Activated naive CD4-positive, alpha-beta T cell treated with anti-CD3 and anti-CD28 coated beads, Interleukin-2, amount 50 U/mL, for 72 hours (primary cell): ENCODE measurements around the gene FBXL7. TPM values are rescaled to one million over a fixed set of nuclear protein-coding genes. Genes with fewer than 3 reads are reported as not detected.

ENCODE experiments used
- ATAC-seq, 2 donors: fragments of 150-1000 bp; cut with Tn5 transposase; 2 replicates each; pipeline ENCODE4 v1.10.0; 2021; ENCODE audit warnings: mild to moderate bottlenecking in 2 of 2, moderate library complexity in 2 of 2
- DNase-seq, 2 donors: peaks; one replicate each; pipeline ENCODE4 v3.0.0; 2021 to 2022; ENCODE audit warnings: low spot score in 2 of 2
- H3K27ac Mint-ChIP-seq, 2 donors: one replicate each; pipeline ENCODE4 v1.8.0; 2022; ENCODE audit warnings: mild to moderate bottlenecking in 2 of 2, mixed read lengths in 2 of 2
- H3K36me3 Mint-ChIP-seq, 2 donors: one replicate each; pipeline ENCODE4 v1.8.0; 2022; ENCODE audit warnings: mixed read lengths in 2 of 2
- H3K9me3 Mint-ChIP-seq, 2 donors: one replicate each; pipeline ENCODE4 v1.8.0; 2022; ENCODE audit warnings: mixed read lengths in 2 of 2
- total RNA-seq, 2 donors: library from RNA; stranded (reverse); gene quantifications; one replicate each; pipeline ENCODE4 v1.2.3, GENCODE V29; 2022

Gene FBXL7
- total RNA-seq, 2 donors from 2014 or later = not detected

DNA sequence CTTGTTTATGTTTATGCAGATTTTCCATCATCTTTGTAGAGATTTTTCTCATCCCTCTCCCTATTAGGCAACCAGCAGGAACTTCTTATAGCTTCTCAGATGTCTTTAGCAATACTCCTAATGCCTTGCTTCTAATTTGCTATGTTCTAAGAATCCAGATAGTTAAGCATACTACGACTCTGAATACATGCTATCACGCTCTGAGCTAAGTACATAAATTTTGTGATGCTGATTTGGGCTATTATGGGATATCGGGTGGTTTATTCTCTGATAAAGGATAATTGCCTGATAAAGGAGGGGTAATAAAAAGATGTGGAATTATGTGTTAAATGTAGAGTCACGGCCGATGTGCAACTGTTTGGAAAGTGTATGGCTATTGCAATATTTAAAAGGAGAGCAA is 6.5 kb upstream of the FBXL7 start:
- Mint-ChIP-seq H3K27ac (no peak overlapping the region), H3K36me3 (peaks cover 4 to 6% of the 10 kb centered on the region in 2 donors), H3K9me3 (peaks cover 11 to 19% of the 10 kb centered on the region in 2 donors)
- ATAC-seq (no peak), DNase-seq (no peak)

DNA sequence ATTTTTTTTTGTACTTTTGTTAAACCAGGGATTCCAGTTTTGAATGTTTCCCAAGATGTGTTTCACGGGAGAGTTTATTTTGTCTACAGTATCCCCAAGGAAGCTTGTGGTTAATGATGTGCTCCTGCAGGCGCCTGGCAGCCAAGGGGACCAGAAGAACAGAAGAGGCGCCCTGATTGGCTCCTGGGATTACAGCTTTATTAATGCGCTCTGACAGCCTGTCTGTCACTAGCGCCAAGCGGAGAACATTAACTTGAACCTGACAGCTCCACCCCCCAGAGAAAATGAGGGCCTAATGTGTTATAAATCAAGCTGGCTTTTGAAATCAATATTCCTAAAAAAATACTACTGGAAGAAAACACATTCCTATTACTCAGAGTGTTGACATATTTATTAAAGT is 5.0 kb upstream of the FBXL7 start:
- Mint-ChIP-seq H3K27ac (no peak overlapping the region), H3K9me3 (peaks cover 11 to 19% of the 10 kb centered on the region in 2 donors), H3K36me3 (peaks cover 4 to 6% of the 10 kb centered on the region in 2 donors)
- ATAC-seq (no peak), DNase-seq (no peak)

DNA sequence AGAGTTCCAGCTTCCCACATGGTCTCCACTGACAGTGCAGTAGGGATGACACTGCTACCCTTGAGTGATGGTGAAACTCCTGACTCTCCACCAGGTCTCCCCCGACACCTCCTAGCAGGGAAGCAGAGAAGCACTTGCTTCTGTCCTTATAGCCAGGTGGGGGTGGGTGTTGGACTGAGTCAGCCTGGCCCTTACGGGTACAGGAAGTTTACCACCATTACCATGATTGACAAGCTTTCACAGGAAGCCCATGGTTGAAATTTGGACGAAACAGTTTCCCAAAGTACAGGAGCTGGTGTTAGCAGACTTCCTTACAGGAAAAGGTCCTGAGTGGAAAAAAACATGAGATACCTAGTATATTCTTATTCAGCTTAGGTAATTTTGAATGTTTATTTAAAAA is 3.1 kb upstream of the FBXL7 start:
- Mint-ChIP-seq H3K36me3 (peaks cover 6 to 9% of the 10 kb centered on the region in 2 donors), H3K9me3 (peaks cover 0 to 9% of the 10 kb centered on the region in 2 donors), H3K27ac (no peak overlapping the region)
- ATAC-seq (no peak), DNase-seq (no peak)

DNA sequence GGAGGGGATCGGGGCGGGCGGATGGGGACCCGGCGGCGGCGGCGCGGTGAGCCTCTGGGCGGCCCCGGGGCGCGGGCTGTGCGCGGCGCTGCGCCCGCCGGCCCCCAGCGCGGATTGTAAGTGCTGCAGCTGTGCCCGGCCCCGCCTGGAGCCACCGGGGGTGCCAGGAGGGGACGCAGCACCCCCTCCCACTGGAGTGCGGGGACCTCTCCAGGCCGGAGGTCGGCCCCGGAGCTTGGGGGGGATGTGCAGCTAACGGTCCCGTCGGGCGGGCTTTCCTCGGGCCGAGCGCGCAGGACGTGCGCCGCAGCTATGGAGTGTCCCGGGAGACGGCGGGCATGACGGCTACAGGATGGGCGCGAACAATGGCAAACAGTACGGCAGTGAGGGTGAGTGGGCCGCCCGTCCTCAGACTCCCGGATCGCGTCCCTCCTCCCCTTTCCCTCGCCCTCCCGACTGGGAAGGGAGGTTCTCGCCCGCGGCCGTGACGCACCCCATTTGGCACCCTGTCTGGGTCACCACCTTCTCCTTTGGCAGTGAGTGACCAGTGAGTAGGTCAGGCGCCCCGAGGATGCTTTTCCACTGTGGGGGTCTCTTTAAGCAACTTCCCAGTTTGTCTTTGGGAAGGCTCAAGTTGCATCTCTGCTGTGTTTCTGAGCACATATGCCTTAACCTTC is 483 bp downstream of the FBXL7 start:
- Mint-ChIP-seq H3K36me3 (peaks cover 6 to 9% of the 10 kb centered on the region in 2 donors), H3K27ac (no peak overlapping the region), H3K9me3 (peaks cover 0 to 2% of the 10 kb centered on the region in 2 donors)
- no peak for DNase-seq
- no peak for ATAC-seq

DNA sequence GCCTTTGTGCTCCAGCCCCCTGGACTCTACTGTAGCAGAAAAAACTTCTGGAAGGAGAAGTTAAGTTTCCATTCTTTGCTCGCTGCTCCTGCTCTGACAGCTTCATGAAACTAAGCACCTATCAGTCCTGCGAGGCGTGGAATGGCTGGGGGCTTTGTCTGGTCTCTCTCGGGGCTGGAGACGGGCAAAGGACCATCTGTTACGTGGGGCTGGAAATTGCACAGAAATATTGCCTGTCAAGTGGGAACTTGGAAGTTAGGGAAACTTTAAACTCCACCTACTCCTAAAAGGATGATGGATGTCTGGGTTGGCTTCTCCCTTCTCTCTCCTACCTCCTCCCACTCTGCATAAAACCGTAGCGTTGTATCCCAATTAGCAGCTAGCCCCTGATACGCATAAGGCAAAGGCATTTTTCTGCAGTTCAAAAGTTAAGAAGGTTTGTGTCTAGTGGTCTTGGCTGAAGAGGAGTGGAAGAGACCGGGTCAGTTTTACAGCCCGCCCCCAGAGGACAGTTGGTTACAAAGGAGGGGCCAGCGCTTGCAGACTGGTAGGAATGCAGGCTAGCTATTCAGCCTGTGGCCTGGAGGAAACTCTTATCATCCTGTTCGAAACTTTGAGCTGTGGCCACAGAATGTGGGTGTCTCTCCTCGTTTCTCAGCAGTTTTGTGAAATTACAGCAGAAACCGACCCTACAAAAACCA is 1.3 kb downstream of the FBXL7 start:
- Mint-ChIP-seq H3K9me3 (peaks cover 0 to 3% of the 10 kb centered on the region in 2 donors), H3K27ac (no peak overlapping the region), H3K36me3 (peaks cover 6 to 9% of the 10 kb centered on the region in 2 donors)
- ATAC-seq (no peak), DNase-seq (no peak)

DNA sequence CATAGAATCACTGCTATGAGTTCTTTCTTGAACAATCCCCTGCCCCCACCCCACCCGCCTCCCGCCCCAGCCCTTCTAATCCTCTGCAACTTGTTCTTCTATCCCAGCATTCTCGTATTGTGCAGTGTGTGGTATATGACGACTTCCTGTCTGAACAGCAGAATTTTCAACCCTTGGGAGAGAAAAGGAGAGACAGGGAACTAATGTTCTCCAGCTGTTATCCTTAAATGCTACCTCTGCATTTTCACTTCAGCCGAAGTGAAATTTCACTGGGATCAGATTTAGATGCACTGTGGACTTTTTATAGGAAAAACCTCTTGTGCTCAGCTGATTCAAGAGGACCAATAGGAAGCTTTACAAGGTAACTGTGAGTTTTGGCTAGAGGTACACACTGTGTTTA is 2.2 kb downstream of the FBXL7 start:
- no peak for ATAC-seq
- Mint-ChIP-seq H3K9me3 (peaks cover 0 to 3% of the 10 kb centered on the region in 2 donors), H3K27ac (no peak overlapping the region), H3K36me3 (peaks cover 6 to 9% of the 10 kb centered on the region in 2 donors)
- no peak for DNase-seq

DNA sequence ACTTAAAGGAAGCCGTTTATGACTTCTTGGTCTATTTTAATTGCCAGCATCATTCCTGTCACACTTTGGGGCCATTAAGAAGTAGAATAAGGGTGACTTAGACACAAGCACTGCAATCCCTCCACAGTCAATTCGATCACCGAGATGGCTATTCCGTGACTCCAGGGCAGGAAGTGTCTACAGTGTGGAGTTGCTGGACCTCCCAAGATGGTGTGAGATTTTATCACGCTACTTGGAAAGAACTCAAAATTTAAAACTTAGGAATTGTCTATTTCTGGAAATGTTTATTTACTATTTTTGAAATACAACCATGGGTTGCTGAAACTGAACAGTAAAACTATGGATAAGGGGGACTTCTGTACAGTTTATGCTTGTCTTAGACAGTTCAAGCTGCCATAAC is 6.2 kb downstream of the FBXL7 start:
- DNase-seq = no peak
- Mint-ChIP-seq H3K36me3 (no peaks in the 10 kb centered on the region), H3K9me3 (peaks cover 0 to 6% of the 10 kb centered on the region in 2 donors), H3K27ac (no peak overlapping the region)
- no peak for ATAC-seq

DNA sequence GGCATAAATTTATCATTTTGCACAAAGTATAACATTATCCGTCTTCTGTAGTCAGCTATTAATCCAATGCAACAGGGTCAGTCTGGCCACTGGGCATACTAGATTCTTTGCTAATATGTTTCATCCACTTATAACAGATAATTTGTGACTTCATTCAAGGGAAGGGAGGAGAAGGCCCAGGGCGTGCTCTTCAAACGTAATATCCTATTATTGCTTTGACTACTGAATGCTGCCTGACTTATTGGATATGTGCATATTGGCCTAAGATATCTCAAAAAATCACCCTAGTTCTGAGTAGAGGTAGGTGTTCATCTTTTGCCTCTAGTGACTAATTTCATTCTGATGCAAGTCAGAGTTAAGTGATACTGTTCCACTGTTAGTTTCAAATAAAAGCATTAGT is 6.9 kb downstream of the FBXL7 start:
- H3K9me3 Mint-ChIP-seq = peaks cover 0 to 6% of the 10 kb centered on the region in 2 donors
- ATAC-seq (no peak), DNase-seq (no peak)
- no peak overlapping the region for H3K27ac Mint-ChIP-seq
- no peaks in the 10 kb centered on the region for H3K36me3 Mint-ChIP-seq

DNA sequence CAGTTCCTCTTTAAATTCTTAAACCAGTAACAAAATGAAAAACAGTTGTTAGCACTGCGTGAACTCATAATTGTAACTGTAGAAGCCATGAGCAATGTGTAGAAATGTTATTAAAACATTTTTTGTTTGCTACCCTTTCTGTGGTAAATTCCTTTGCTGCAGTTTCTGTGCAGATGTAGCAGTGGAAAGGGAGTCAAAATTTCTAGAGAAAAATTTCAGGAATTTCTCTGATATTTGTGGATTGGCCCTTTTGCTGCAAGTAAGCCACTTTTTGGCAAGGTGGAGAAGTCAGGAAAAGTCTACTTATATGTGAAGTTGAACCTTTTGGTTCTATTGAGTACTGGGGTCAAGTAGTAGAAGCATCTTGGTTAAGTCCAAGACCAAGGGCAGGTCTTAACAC is 10.1 kb downstream of the FBXL7 start:
- no peak for ATAC-seq
- Mint-ChIP-seq H3K36me3 (no peaks in the 10 kb centered on the region), H3K9me3 (peaks cover 0 to 6% of the 10 kb centered on the region in 2 donors), H3K27ac (no peak overlapping the region)
- DNase-seq = no peak

DNA sequence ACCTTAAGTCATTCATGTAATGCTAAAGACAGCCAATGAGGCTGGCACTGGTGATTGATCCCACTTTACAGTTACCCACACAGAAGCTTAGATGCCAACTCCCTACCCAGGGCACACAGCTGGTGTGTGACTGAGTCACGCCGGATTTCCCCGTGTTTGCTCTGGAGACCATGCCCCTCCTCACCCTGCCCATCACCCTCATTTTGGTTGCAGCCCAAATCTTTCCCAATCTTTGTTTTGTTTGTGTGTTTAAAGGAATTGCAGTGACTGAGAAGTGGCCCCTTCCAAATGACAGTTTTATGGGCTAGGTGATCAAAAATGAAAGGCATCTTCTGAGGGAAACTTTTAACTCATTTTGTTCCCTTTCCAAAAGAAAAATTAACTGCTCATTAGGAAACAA is 10.9 kb downstream of the FBXL7 start:
- ATAC-seq (no peak), DNase-seq (no peak)
- no peak overlapping the region for H3K27ac Mint-ChIP-seq
- peaks cover 0 to 3% of the 10 kb centered on the region in 2 donors for H3K9me3 Mint-ChIP-seq
- H3K36me3 Mint-ChIP-seq = no peaks in the 10 kb centered on the region

DNA sequence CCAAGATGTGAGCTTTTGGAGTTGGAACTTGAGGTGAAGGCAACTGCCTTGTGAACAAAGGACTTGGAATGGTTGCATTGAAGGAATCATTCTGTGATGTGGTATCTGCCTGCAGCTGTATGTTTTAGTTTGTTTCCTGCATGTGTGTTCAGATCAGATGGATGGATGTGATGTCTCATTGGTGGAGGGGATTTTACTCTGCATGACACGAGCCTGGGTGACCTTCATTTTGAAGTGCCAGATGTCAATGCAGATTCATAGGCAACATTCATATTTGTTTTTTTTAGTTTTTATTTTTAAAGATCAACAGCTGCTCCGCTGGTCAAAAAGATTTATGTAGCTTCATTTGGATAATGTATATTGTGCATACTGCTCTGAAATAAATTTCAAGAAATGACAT is 13.5 kb downstream of the FBXL7 start:
- H3K9me3 Mint-ChIP-seq = peaks cover 4 to 7% of the 10 kb centered on the region in 2 donors
- DNase-seq (no peak), ATAC-seq (no peak)
- H3K36me3 Mint-ChIP-seq = no peaks in the 10 kb centered on the region
- H3K27ac Mint-ChIP-seq = no peak overlapping the region

DNA sequence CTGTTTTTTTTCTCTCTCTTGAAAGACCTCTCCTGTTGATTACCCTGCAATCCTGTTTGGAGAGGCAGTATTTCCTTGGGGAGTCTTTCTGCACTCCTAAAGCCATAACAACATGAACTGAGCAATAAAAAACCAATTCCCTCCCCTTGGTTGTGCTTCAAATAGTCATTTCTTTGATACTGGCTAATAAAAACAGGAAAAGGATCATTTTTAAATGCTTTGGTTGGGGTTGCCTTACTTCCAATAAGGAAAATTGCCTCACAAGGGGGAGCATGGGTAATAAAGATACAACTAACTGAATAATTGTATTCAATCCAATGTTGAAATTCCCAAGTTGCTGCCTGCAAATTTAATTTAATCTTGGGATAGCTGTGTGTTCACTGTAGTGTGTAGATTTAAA is 13.9 kb downstream of the FBXL7 start:
- DNase-seq = no peak
- Mint-ChIP-seq H3K36me3 (no peaks in the 10 kb centered on the region), H3K9me3 (peaks cover 4 to 7% of the 10 kb centered on the region in 2 donors), H3K27ac (no peak overlapping the region)
- ATAC-seq = no peak

DNA sequence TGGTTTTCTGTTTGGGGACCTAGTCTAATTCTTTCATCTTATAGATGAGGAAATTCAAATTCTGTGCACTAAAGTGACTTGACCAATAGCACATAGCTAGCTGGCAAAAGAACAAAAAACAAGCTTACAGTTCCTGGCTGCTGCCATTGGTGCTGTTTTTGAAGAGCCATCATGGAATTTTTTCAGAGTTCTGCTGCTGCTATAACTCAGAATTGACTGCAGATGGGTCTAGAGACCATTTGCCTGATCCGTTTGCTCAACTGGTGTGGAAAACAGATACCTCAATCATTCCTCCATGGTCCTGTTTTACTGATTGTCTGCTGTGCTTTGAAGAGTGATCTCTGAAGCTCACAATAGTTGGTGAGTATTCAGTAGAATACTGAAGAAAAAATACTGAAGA is 15.2 kb downstream of the FBXL7 start:
- Mint-ChIP-seq H3K27ac (no peak overlapping the region), H3K36me3 (no peaks in the 10 kb centered on the region), H3K9me3 (peaks cover 10 to 12% of the 10 kb centered on the region in 2 donors)
- ATAC-seq (no peak), DNase-seq (no peak)

DNA sequence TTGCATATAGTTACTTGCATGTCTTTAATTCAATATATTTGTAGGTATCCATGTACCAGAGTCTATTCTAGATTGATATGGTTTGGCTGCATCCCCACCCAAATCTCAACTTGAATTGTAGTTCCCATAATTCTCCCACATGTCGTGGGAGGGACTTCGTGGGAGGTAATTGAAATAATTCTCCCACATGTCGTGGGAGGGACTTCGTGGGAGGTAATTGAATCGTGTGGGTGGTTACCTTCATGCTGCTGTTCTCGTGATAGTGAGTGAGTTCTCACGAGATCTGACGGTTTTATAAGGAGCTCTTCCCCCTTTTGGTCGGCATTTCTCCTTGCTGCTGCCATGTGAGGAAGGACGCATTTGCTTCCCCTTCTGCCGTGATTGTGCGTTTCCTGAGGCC is 16.5 kb downstream of the FBXL7 start:
- ATAC-seq (no peak), DNase-seq (no peak)
- H3K36me3 Mint-ChIP-seq = no peaks in the 10 kb centered on the region
- peaks cover 12 to 13% of the 10 kb centered on the region in 2 donors for H3K9me3 Mint-ChIP-seq
- H3K27ac Mint-ChIP-seq = no peak overlapping the region

DNA sequence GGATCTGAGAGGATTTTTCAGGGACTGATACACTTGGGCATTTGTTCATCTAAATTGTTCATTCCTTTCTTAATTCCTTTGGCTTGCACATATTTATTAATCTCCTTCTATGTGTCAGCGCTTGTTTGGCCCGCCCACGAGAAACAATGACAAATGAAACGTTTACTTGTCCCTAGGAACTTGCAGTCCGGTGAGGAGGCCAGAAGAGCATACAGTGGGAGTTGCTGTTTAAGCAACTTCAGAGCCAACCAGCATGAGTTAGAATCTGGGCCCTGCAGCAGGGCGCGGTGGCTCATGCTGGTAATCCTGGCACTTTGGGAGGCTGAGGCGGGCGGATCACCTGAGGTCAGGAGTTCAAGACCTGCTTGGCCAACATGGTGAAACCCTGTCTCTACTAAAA is 18.8 kb downstream of the FBXL7 start:
- no peak overlapping the region for H3K27ac Mint-ChIP-seq
- H3K36me3 Mint-ChIP-seq = no peaks in the 10 kb centered on the region
- no peak for DNase-seq
- no peak for ATAC-seq
- peaks cover 13 to 18% of the 10 kb centered on the region in 2 donors for H3K9me3 Mint-ChIP-seq

DNA sequence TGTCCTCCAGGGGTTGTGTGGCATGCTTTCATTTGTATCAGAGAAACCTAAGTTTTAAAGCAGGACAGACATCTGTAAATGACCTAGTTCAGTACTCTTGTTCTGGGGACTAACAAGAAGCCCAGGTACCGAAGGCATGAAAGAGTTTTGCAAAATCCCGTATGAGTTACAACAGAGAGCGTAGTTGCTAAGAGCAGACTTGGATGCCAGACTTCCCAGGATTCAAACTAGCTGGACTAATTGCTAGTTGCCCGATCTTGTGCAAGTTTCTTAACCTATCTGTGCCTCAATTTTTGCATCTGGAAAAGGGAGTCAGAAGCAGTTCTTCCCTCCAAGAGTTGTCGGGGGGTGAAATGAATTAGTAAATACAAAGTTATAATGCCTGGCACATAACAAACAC is 20.9 kb downstream of the FBXL7 start:
- Mint-ChIP-seq H3K27ac (no peak overlapping the region), H3K9me3 (peaks cover 15 to 21% of the 10 kb centered on the region in 2 donors), H3K36me3 (no peaks in the 10 kb centered on the region)
- ATAC-seq (no peak), DNase-seq (no peak)

DNA sequence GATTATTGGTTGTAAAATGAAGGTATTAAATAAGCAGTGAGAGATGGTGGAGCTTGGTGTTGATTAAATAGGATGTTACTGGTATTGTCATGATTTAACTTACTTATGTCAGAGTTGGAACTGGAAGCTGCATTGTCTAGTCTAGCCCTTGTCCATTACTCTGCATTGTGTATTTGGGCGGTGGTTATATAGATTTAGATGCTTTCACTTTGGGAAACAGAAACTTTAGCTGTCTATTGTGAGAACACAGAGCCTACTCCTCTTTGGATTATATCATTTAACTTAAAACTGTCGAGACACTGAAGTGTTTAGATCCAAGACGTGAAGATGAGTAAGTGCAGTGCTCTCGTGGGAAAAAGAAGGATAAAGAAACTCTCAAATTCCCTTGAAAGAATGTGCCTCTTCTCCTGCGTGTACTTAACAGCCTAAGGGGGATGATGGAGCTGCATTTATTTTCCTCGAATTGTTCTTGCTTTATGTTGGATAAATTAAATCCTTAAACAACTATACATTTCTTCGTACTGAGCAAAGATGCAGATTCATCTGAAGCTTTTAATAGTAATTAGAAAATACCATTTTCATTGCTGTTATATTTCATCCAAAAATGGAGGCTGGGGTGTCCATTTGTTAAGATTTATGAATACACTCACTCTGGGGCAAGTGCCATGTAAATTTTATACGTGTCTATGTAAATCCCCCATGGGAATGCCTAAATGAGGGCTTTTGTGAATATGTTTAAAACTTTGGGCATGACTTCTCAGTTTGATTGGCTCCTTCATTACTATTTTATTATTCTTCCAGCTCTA is 21.6 kb downstream of the FBXL7 start:
- Mint-ChIP-seq H3K27ac (no peak overlapping the region), H3K36me3 (no peaks in the 10 kb centered on the region), H3K9me3 (peaks cover 19 to 25% of the 10 kb centered on the region in 2 donors)
- DNase-seq (no peak), ATAC-seq (no peak)
